Caco-2 (cell line): ENCODE results near the gene SPTBN1. TPM values are rescaled to one million over a fixed set of nuclear protein-coding genes. Genes with fewer than 3 reads are reported as not detected.

Source experiments
- BruUV-seq: library from RNA; stranded (reverse); fragments of 400-500 nt; replicated peaks from 2 replicates; lab custom pipeline; 2021; lab: Mats Ljungman, UMichigan
- CTCF ChIA-PET: fragments of 300-600 bp; sonication (Branson Sonifier 250); formaldehyde crosslinking; loops from one replicate; lab custom pipeline; 2022; ENCODE audit warnings: antibody characterized with exemption; lab: Charles Lee
- POLR2A ChIA-PET: fragments of 300-600 bp; sonication (Branson Sonifier 250); formaldehyde crosslinking; loops from one replicate; lab custom pipeline; 2022; ENCODE audit warnings: antibody characterized with exemption; lab: Charles Lee
- DNase-seq, 2 experiments: peaks; one replicate each; pipeline versions ENCODE4 v3.0.0 to v3.0.0-alpha.2; 2020 to 2022
- H3K27me3 ChIP-seq: replicated peaks from 2 replicates; pipeline ENCODE4 v1.6.0; 2011; ENCODE audit warnings: low read length; ENCODE audit not compliant: control insufficient read depth, insufficient read depth
- H3K36me3 ChIP-seq: 2 replicates; pipeline ENCODE4 v1.5.1; 2011; ENCODE audit warnings: low read length; ENCODE audit not compliant: control insufficient read depth, insufficient read depth
- H3K4me1 ChIP-seq: fragments of 250-450 bp; sonication (Bioruptor Pico); 2 replicates; pipeline ENCODE4 v1.5.1; 2020; ENCODE audit warnings: mild to moderate bottlenecking
- H3K4me3 ChIP-seq: 2 replicates; pipeline ENCODE4 v1.5.1; 2011; ENCODE audit warnings: low read depth, mild to moderate bottlenecking, control low read depth, low read length
- H3K9me3 ChIP-seq: fragments of 250-450 bp; sonication (Bioruptor Pico); 2 replicates; pipeline ENCODE4 v1.5.1; 2020; ENCODE audit warnings: mild to moderate bottlenecking, moderate library complexity
- H3K27ac Mint-ChIP-seq: one replicate; pipeline ENCODE4 v1.8.0; 2022; ENCODE audit warnings: mixed read lengths; ENCODE audit not compliant: unreplicated experiment
- H3K27me3 Mint-ChIP-seq: one replicate; pipeline ENCODE4 v1.8.0; 2022; ENCODE audit warnings: mixed read lengths; ENCODE audit not compliant: insufficient read depth, unreplicated experiment
- H3K36me3 Mint-ChIP-seq: one replicate; pipeline ENCODE4 v1.8.0; 2022; ENCODE audit warnings: mild to moderate bottlenecking, mixed read lengths; ENCODE audit not compliant: insufficient read depth, unreplicated experiment
- H3K4me1 Mint-ChIP-seq: one replicate; pipeline ENCODE4 v1.8.0; 2022; ENCODE audit warnings: low read depth, mixed read lengths; ENCODE audit not compliant: unreplicated experiment
- H3K4me3 Mint-ChIP-seq: one replicate; pipeline ENCODE4 v1.8.0; 2022; ENCODE audit warnings: mild to moderate bottlenecking, moderate library complexity, mixed read lengths; ENCODE audit not compliant: unreplicated experiment
- H3K9me3 Mint-ChIP-seq: one replicate; pipeline ENCODE4 v1.8.0; 2022; ENCODE audit warnings: mixed read lengths; ENCODE audit not compliant: unreplicated experiment
- CTCF ChIP-seq, 2 experiments: fragments of 200-600 bp in 1 of 2; IDR thresholded peaks; 1 replicate in 1 of 2; 2 replicates in 1 of 2; pipeline versions ENCODE4 v1.5.1 to v1.8.0; 2011 to 2022; ENCODE audit warnings: antibody characterized with exemption in 1 of 2, control low read depth in 1 of 2, inconsistent platforms in 1 of 2, low read depth in 1 of 2, low read length in 1 of 2, mild to moderate bottlenecking in 1 of 2, moderate library complexity in 1 of 2; ENCODE audit not compliant: insufficient read depth in 1 of 2, severe bottlenecking in 1 of 2, unreplicated experiment in 1 of 2
- intact Hi-C: fragments of 100-400 bp; cut with micrococcal nuclease; formaldehyde crosslinking; loops from one replicate; pipeline ENCODE4 v1.10.0; 2022; ENCODE audit not compliant: unreplicated experiment
- total RNA-seq: library from RNA; stranded (reverse); gene quantifications from 2 replicates; pipeline ENCODE4 v1.2.3, GENCODE V29; 2022

The SPTBN1 gene
- total RNA-seq, 1 experiment from 2014 or later, result 361 TPM

DNA sequence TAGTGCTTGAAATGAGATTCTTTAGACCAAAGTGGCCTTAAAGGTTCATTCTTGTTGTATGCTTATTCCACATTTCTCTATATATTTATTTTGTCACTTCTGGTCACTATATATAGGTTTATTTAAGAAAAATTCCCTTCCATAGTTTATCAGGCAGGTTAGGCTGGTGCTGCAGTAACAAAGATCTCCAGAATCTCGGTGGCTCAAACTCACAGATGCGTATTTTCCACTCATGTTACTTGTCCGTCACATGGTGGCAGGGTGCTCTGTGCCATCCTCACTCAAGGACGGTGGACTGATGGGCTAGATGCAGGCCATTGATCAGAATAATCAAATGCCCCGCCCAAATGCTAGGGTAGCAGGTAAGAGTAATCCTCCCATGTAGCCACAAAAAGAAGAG, 19.8 kb downstream of the SPTBN1 start:
- TF ChIP-seq CTCF (IDR thresholded peaks at IDR 0.05; ENCODE audit: insufficient read depth in 1 of 2, low read depth in 1 of 2, low read length in 1 of 2, severe bottlenecking in 1 of 2, unreplicated experiment in 1 of 2), result no peak
- ChIA-PET POLR2A (no interaction called here), CTCF (no interaction called here)
- Histone ChIP-seq H3K4me1 (peaks cover 5% of the 10 kb centered on the region), H3K9me3 (no peaks in the 10 kb centered on the region), H3K4me3 (no peak overlapping the region), H3K27me3 (no peaks in the 10 kb centered on the region), H3K36me3 (no peaks in the 10 kb centered on the region)
- no peaks in the 10 kb centered on the region for H3K9me3 Mint-ChIP-seq
- BruUV-seq, result no TSS peak
- no peak overlapping the region for H3K4me3 Mint-ChIP-seq
- peaks cover 9% of the 10 kb centered on the region for H3K4me1 Mint-ChIP-seq
- intact Hi-C loops, result no loop called here
- no peak overlapping the region for H3K27ac Mint-ChIP-seq
- no peak for DNase-seq
- H3K36me3 Mint-ChIP-seq, result peaks cover 16% of the 10 kb centered on the region
- H3K27me3 Mint-ChIP-seq, result no peaks in the 10 kb centered on the region

GRCh38 chr2:54476852-54477251, 20.7 kb downstream of the SPTBN1 start:
- no peak for TF ChIP-seq CTCF (IDR thresholded peaks at IDR 0.05; ENCODE audit: insufficient read depth in 1 of 2, low read depth in 1 of 2, low read length in 1 of 2, severe bottlenecking in 1 of 2, unreplicated experiment in 1 of 2)
- Histone ChIP-seq H3K27me3 (no peaks in the 10 kb centered on the region), H3K4me3 (no peak overlapping the region), H3K4me1 (no peaks in the 10 kb centered on the region), H3K9me3 (no peaks in the 10 kb centered on the region), H3K36me3 (no peaks in the 10 kb centered on the region)
- BruUV-seq, result no TSS peak
- CTCF ChIA-PET, result no interaction called here
- intact Hi-C loops, result no loop called here
- H3K36me3 Mint-ChIP-seq, result peaks cover 17% of the 10 kb centered on the region
- H3K4me1 Mint-ChIP-seq, result no peaks in the 10 kb centered on the region
- H3K27ac Mint-ChIP-seq, result no peak overlapping the region
- H3K27me3 Mint-ChIP-seq, result no peaks in the 10 kb centered on the region
- POLR2A ChIA-PET, result no interaction called here
- H3K9me3 Mint-ChIP-seq, result no peaks in the 10 kb centered on the region
- no peak for DNase-seq
- H3K4me3 Mint-ChIP-seq, result no peak overlapping the region

- H3K9me3 Mint-ChIP-seq, result no peaks in the 10 kb centered on the region
- H3K9me3 ChIP-seq, result no peaks in the 10 kb centered on the region
- H3K4me1 ChIP-seq, result no peaks in the 10 kb centered on the region
- DNase-seq, result no peak
- no peaks in the 10 kb centered on the region for H3K36me3 ChIP-seq
- no peaks in the 10 kb centered on the region for H3K4me1 Mint-ChIP-seq
- no peak overlapping the region for H3K4me3 Mint-ChIP-seq
- H3K27me3 ChIP-seq, result no peaks in the 10 kb centered on the region
- no peak for TF ChIP-seq CTCF (IDR thresholded peaks at IDR 0.05; ENCODE audit: insufficient read depth in 1 of 2, low read depth in 1 of 2, low read length in 1 of 2, severe bottlenecking in 1 of 2, unreplicated experiment in 1 of 2)
- H3K27ac Mint-ChIP-seq, result no peak overlapping the region
- H3K27me3 Mint-ChIP-seq, result no peaks in the 10 kb centered on the region
- no TSS peak for BruUV-seq
- intact Hi-C loops, result no loop called here
- no peak overlapping the region for H3K4me3 ChIP-seq
- ChIA-PET CTCF (no interaction called here), POLR2A (no interaction called here)
- H3K36me3 Mint-ChIP-seq, result peaks cover 25% of the 10 kb centered on the region
These were observed 21.8 kb downstream of the SPTBN1 start for GRCh38 chr2:54477896-54478295.
